Liver (tissue), 3 donors: ENCODE data around the gene TMEM200B.

ENCODE experiments used
- CTCF ChIP-seq: fragments of 150-350 bp; IDR thresholded peaks from 2 replicates; pipeline ENCODE4 v1.5.1; 2017; ENCODE audit warnings: improper control_type of control experiment, low read depth, low read length; ENCODE audit not compliant: missing input control
- HNF4A ChIP-seq, 2 donors: conservative IDR thresholded peaks; 2 replicates each; pipeline ENCODE4 v1.6.1; 2016; ENCODE audit warnings: antibody characterized with exemption in 2 of 2, mild to moderate bottlenecking in 2 of 2
- donor health status: healthy.
- donor health status: healthy.

DNA sequence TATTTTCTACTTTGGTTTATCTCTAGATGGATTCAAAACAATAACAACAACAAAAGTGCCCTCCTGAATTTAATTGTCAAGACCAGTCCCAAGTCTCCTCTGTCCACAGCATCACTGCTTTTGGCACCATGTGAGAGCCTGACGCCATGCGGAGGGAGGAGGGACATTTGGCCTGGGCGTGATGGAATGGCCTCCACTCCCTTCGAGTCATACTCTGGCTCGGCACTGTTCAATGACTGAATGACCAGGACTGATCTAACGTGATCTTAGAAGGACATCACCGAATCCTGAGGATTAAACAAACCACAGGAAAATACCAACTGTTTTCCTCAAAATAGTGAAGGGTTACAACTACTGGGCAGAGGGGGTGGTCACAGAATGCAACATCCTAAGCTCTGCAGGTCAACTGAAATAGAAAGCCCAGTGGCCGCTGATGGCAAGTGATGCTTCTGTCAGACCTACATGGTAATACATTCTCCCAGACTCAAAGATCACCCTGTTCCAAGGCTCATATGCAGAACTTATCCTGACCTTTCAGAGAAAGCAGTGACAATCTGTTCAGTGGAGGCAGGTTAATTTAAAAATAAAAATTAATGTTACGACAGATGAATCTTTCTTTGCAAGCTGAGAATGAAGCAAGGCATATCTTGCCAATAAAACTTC is 38.9 kb upstream of the TMEM200B start:
- TF ChIP-seq CTCF: no peak
- TF ChIP-seq HNF4A (conservative IDR thresholded peaks at IDR 0.05): no peak
